SK-N-SH treated with all-trans-retinoic acid at 6 μM for 48 hours (cell line): ENCODE measurements around the gene MAPKAPK5.

Source experiments
- ARNTL ChIP-seq: fragments of 450-650 bp; formaldehyde crosslinking; IDR thresholded peaks from 2 replicates; pipeline ENCODE4 v1.5.0; 2020; ENCODE audit warnings: low read depth, mild to moderate bottlenecking, moderate library complexity, borderline replicate concordance
- CSDC2 ChIP-seq: fragments of 250-450 bp; sonication (Bioruptor Pico); IDR thresholded peaks from 2 replicates; pipeline ENCODE4 v1.5.0; 2020; ENCODE audit warnings: mild to moderate bottlenecking, moderate library complexity
- OSR1 ChIP-seq: fragments of 250-450 bp; sonication (Bioruptor Pico); IDR thresholded peaks from 2 replicates; pipeline ENCODE4 v1.8.0; 2022; ENCODE audit warnings: moderate library complexity, mild to moderate bottlenecking, inconsistent platforms
- PPARA ChIP-seq: fragments of 250-450 bp; sonication (Bioruptor Pico); IDR thresholded peaks from 2 replicates; pipeline ENCODE4 v1.5.0; 2020; ENCODE audit warnings: mild to moderate bottlenecking, borderline replicate concordance
- RARB ChIP-seq: fragments of 250-450 bp; sonication (Bioruptor Pico); IDR thresholded peaks from 2 replicates; pipeline ENCODE4 v1.8.0; 2021; ENCODE audit warnings: mild to moderate bottlenecking, moderate library complexity
- ZNF70 ChIP-seq: fragments of 450-650 bp; formaldehyde crosslinking; IDR thresholded peaks from 2 replicates; pipeline ENCODE4 v1.5.0; 2020; ENCODE audit warnings: mild to moderate bottlenecking, moderate library complexity
- ZNF8 ChIP-seq: fragments of 450-650 bp; formaldehyde crosslinking; IDR thresholded peaks from 2 replicates; pipeline ENCODE4 v1.5.0; 2020; ENCODE audit warnings: mild to moderate bottlenecking, moderate library complexity
- TF ChIP-seq, protein P1 (sequence below): fragments of 250-450 bp; sonication (Bioruptor Pico); IDR thresholded peaks from 2 replicates; pipeline ENCODE4 v1.5.0; 2020; ENCODE audit warnings: mild to moderate bottlenecking, moderate library complexity
- TF ChIP-seq, protein P2 (sequence below): fragments of 250-450 bp; sonication (Bioruptor Pico); IDR thresholded peaks from 2 replicates; pipeline ENCODE4 v1.8.0; 2020; ENCODE audit warnings: mild to moderate bottlenecking, moderate library complexity, borderline replicate concordance
- TF ChIP-seq, protein P3 (sequence below): fragments of 250-450 bp; sonication (Bioruptor Pico); IDR thresholded peaks from 2 replicates; pipeline ENCODE4 v1.5.1; 2020; ENCODE audit warnings: low read depth, mild to moderate bottlenecking, moderate library complexity

DNA sequence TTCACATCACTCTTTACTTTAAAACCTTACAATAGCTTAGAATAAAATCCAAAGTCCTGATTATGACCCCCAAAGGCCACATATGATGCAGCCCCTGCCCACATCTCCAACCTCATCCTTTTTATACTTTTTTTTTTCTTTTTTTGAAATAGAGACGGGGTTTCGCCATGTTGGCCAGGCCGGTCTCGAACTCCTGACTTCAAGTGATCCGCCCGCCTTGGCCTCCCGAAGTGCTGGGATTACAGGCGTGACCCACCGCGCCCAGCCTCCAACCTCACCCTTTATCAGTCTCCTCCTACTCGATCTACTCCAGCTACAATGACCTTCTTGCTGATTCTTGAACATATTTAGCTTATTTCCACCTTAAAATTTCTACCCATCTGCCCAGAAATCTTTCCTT, 1.2 kb upstream of the MAPKAPK5 start:
- TF ChIP-seq ARNTL (CRISPR knock-in tag) (no peak), OSR1 (CRISPR knock-in tag) (no peak), PPARA (CRISPR knock-in tag) (no peak), CSDC2 (CRISPR knock-in tag) (no peak), RARB (CRISPR knock-in tag) (no peak), ZNF70 (CRISPR knock-in tag) (no peak), ZNF8 (CRISPR knock-in tag) (no peak)
- TF ChIP-seq, protein P1, sequence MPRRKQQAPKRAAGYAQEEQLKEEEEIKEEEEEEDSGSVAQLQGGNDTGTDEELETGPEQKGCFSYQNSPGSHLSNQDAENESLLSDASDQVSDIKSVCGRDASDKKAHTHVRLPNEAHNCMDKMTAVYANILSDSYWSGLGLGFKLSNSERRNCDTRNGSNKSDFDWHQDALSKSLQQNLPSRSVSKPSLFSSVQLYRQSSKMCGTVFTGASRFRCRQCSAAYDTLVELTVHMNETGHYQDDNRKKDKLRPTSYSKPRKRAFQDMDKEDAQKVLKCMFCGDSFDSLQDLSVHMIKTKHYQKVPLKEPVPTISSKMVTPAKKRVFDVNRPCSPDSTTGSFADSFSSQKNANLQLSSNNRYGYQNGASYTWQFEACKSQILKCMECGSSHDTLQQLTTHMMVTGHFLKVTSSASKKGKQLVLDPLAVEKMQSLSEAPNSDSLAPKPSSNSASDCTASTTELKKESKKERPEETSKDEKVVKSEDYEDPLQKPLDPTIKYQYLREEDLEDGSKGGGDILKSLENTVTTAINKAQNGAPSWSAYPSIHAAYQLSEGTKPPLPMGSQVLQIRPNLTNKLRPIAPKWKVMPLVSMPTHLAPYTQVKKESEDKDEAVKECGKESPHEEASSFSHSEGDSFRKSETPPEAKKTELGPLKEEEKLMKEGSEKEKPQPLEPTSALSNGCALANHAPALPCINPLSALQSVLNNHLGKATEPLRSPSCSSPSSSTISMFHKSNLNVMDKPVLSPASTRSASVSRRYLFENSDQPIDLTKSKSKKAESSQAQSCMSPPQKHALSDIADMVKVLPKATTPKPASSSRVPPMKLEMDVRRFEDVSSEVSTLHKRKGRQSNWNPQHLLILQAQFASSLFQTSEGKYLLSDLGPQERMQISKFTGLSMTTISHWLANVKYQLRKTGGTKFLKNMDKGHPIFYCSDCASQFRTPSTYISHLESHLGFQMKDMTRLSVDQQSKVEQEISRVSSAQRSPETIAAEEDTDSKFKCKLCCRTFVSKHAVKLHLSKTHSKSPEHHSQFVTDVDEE: no peak
- TF ChIP-seq, protein P2, sequence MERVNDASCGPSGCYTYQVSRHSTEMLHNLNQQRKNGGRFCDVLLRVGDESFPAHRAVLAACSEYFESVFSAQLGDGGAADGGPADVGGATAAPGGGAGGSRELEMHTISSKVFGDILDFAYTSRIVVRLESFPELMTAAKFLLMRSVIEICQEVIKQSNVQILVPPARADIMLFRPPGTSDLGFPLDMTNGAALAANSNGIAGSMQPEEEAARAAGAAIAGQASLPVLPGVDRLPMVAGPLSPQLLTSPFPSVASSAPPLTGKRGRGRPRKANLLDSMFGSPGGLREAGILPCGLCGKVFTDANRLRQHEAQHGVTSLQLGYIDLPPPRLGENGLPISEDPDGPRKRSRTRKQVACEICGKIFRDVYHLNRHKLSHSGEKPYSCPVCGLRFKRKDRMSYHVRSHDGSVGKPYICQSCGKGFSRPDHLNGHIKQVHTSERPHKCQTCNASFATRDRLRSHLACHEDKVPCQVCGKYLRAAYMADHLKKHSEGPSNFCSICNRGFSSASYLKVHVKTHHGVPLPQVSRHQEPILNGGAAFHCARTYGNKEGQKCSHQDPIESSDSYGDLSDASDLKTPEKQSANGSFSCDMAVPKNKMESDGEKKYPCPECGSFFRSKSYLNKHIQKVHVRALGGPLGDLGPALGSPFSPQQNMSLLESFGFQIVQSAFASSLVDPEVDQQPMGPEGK (CRISPR knock-in tag): no peak
- TF ChIP-seq, protein P3, sequence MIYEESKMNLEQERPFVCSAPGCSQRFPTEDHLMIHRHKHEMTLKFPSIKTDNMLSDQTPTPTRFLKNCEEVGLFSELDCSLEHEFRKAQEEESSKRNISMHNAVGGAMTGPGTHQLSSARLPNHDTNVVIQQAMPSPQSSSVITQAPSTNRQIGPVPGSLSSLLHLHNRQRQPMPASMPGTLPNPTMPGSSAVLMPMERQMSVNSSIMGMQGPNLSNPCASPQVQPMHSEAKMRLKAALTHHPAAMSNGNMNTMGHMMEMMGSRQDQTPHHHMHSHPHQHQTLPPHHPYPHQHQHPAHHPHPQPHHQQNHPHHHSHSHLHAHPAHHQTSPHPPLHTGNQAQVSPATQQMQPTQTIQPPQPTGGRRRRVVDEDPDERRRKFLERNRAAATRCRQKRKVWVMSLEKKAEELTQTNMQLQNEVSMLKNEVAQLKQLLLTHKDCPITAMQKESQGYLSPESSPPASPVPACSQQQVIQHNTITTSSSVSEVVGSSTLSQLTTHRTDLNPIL (CRISPR knock-in tag): no peak
